ENCODE measurements around the gene RPTOR.
"Not testable (repeated sequence)": the region's sequence is repeated elsewhere in the genome, so short reads cannot be mapped to it uniquely, and the experiment has no call there.

Gene RPTOR

GRCh38 chr17:80529904-80530292, 14.7 kb upstream of the RPTOR start:
- TF ChIP-seq CTCF (IDR thresholded peaks at IDR 0.05; ENCODE audit: low read depth, low read length) = no peak
- H3K4me3 ChIP-seq (ENCODE audit: low read depth, low read length) = no peak overlapping the region

- TF ChIP-seq CTCF (IDR thresholded peaks at IDR 0.05; ENCODE audit: low read depth, low read length) = no peak
- H3K4me3 ChIP-seq (ENCODE audit: low read depth, low read length) = no peak overlapping the region
These were observed 13.2 kb upstream of the RPTOR start for GRCh38 chr17:80531400-80531799.

- H3K4me3 ChIP-seq (ENCODE audit: low read depth, low read length) = not testable (repeated sequence)
These were observed 7.3 kb upstream of the RPTOR start for GRCh38 chr17:80537386-80537785.

- H3K4me3 ChIP-seq (ENCODE audit: low read depth, low read length) = no peak overlapping the region
- TF ChIP-seq CTCF (IDR thresholded peaks at IDR 0.05; ENCODE audit: low read depth, low read length) = no peak
These were observed 6.2 kb upstream of the RPTOR start for GRCh38 chr17:80538484-80538883.

- TF ChIP-seq CTCF (IDR thresholded peaks at IDR 0.05; ENCODE audit: low read depth, low read length) = no peak
- H3K4me3 ChIP-seq (ENCODE audit: low read depth, low read length) = 0 out of 2 replicates have a peak overlapping the region, but pooled peaks have one; percentile 8
These were observed 5.5 kb upstream of the RPTOR start for GRCh38 chr17:80539022-80539641.

GRCh38 chr17:80545499-80545826, 825 bp downstream of the RPTOR start:
- no peak for TF ChIP-seq CTCF (IDR thresholded peaks at IDR 0.05; ENCODE audit: low read depth, low read length)
- peak overlapping the region; percentile 88 for H3K4me3 ChIP-seq (ENCODE audit: low read depth, low read length)

GRCh38 chr17:80546267-80546666, 1.6 kb downstream of the RPTOR start:
- no peak for TF ChIP-seq CTCF (IDR thresholded peaks at IDR 0.05; ENCODE audit: low read depth, low read length)
- H3K4me3 ChIP-seq (ENCODE audit: low read depth, low read length) = peak overlapping the region; percentile 88

GRCh38 chr17:80552523-80552922, 7.9 kb downstream of the RPTOR start:
- TF ChIP-seq CTCF (IDR thresholded peaks at IDR 0.05; ENCODE audit: low read depth, low read length) = no peak
- H3K4me3 ChIP-seq (ENCODE audit: low read depth, low read length) = no peak overlapping the region
